Measurements from ENCODE around the gene SLC7A6.

SLC7A6 gene

DNA sequence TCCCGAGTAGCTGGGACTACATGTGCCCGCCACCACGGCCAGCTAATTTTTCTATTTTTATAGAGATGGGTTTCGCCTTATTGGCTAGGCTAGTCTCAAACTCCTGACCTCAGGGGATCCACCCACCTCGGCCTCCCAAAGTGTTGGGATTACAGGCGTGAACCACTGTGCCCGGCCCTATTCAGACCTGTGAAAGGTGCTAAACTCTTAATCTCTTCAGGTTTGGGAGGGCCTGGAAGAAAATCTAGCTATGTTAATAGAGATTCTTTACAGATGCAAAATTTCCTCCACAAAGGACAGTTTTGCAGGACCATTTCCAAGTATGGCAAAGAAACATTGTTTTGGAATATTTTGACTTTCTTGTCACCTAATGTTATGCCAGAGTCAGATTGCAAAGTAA is 22.2 kb upstream of the SLC7A6 start:
- Histone ChIP-seq H3K36me3 (ENCODE audit: control insufficient read depth, insufficient read depth, low read length) (no peaks in the 10 kb centered on the region; the same call in 1 of the 2 replicates), H3K27me3 (replicated peaks; ENCODE audit: control insufficient read depth, insufficient read depth, low read length) (no peaks in the 10 kb centered on the region), H3K4me3 (replicated peaks; ENCODE audit: low read depth, low read length) (no peak overlapping the region)
- DNase-seq (ENCODE audit: extremely low read depth, insufficient read length), result no peak
- TF ChIP-seq, protein P1, sequence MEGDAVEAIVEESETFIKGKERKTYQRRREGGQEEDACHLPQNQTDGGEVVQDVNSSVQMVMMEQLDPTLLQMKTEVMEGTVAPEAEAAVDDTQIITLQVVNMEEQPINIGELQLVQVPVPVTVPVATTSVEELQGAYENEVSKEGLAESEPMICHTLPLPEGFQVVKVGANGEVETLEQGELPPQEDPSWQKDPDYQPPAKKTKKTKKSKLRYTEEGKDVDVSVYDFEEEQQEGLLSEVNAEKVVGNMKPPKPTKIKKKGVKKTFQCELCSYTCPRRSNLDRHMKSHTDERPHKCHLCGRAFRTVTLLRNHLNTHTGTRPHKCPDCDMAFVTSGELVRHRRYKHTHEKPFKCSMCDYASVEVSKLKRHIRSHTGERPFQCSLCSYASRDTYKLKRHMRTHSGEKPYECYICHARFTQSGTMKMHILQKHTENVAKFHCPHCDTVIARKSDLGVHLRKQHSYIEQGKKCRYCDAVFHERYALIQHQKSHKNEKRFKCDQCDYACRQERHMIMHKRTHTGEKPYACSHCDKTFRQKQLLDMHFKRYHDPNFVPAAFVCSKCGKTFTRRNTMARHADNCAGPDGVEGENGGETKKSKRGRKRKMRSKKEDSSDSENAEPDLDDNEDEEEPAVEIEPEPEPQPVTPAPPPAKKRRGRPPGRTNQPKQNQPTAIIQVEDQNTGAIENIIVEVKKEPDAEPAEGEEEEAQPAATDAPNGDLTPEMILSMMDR (IDR thresholded peaks at IDR 0.05; ENCODE audit: insufficient read depth, low read length, poor library complexity, severe bottlenecking), result no peak

DNA sequence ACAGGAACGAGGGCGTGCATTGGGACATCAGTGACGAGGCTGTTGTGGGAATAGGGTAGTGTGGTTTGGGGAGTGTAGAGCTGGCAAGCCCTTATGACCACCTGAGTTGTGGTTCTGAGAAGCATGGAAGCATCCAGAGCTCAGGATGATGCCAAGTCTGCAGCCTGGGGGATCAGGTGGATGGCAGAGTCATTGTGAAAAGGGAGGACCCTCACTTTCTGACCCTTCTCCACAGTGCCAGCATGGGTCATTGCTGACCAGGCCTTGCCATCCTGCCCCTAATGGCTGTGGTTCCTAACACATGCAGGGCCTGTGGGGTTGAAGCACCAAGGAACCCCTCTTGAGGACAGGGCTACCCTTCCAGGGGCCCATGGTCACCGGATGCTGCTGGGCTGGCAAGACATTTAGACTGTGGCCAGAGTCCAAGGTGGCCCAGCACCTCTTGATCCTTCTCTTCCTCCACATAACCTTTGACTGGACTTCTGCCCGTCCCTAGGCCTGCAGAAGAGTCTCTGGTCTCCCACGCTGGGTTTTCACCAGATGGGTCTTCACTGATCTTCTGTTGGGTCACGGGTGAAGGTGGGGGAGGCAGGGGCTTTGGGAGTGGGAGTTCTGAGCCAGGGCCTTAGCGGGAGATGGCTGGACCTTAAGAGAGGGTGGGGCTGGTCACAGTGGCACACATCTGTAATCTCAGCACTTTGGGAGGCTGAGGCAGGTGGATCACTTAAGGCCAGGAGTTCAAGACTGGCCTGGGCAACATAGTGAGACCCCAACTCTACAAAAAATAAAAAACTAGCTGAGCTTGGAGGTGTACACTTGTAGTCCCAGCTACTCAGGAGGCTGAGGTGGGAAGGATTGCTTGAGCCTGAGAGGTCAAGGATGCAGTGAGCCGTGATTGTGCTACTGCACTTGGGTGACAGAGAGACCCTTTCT is 21.1 kb upstream of the SLC7A6 start:
- Histone ChIP-seq H3K36me3 (ENCODE audit: control insufficient read depth, insufficient read depth, low read length) (no peaks in the 10 kb centered on the region; the same call in 1 of the 2 replicates), H3K27me3 (replicated peaks; ENCODE audit: control insufficient read depth, insufficient read depth, low read length) (no peaks in the 10 kb centered on the region), H3K4me3 (replicated peaks; ENCODE audit: low read depth, low read length) (no peak overlapping the region)
- TF ChIP-seq, protein P1 (IDR thresholded peaks at IDR 0.05; ENCODE audit: insufficient read depth, low read length, poor library complexity, severe bottlenecking), result no peak
- no peak for DNase-seq (ENCODE audit: extremely low read depth, insufficient read length)

DNA sequence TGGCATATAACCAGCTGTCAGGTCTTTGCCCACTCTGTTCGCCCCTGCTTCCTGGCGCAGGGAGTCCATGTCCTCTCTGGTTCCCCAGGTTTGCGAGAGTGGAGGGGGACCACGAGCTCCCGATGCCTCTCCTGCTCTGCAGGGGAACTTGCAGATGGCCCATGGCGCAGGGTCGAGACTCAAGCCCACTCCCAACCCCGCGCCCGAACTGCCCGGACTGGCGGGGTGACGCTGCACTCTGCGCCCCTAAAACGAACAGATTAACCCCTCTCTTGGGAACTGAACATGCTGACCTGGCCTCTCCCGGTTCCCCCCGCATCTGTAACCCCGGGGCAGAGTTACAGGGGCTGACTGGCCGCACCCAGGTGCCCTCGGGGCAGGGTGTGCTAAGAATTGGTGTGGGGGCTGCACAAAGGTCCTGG is 19.8 kb upstream of the SLC7A6 start:
- TF ChIP-seq, protein P1 (IDR thresholded peaks at IDR 0.05; ENCODE audit: insufficient read depth, low read length, poor library complexity, severe bottlenecking), result no peak
- Histone ChIP-seq H3K27me3 (replicated peaks; ENCODE audit: control insufficient read depth, insufficient read depth, low read length) (no peaks in the 10 kb centered on the region), H3K36me3 (ENCODE audit: control insufficient read depth, insufficient read depth, low read length) (no peaks in the 10 kb centered on the region; the same call in none of the 2 replicates), H3K4me3 (replicated peaks; ENCODE audit: low read depth, low read length) (peak overlapping the region; percentile 93)
- DNase-seq (ENCODE audit: extremely low read depth, insufficient read length), result no peak

DNA sequence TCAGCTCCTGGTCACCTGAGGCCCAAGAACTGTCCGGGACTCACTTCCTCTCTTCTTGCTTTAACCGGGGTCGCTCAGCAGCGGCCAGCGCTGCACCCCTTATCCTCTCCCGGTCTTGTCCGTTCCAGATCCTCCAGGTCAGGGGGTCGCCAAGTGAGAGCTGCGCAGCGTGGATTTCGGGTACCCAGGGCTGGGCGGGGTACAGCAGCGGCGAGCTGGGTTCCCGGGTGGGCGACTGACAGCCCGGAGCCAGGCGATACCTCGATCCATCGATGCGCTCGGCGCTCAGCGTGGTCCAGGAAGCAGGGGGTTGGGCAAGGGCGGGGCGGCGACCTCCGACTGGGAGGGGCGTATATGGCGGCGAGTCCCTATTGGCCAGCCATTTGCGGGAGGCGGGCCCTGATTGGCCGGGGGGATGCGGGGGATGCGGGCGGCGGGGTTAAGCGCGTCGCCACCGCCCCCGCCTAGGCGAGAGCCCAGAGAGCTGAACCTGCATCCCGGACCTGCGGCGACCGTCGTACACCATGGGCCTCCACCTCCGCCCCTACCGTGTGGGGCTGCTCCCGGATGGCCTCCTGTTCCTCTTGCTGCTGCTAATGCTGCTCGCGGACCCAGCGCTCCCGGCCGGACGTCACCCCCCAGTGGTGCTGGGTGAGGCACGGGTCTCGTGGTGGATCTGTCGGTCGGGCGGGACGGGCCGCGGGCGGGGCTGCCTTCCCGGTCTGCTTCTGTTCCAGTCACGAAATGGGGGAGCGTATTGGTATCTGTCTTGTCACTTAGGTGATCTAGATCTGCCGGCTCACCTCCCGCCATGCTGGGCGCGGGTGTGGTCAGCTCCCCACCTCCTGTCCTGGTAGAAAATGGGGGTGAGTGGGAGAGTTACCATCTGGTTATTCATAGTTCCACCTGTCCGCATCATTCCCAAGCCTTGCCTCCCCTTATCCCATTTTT is 19.1 kb upstream of the SLC7A6 start, which contains the start of gene PLA2G15:
PLA2G15 (plus strand) TSS at position 471 of the 951 bp plus-strand sequence; CDS start at position 525, 54 bp downstream.
- H3K27me3 ChIP-seq (replicated peaks; ENCODE audit: control insufficient read depth, insufficient read depth, low read length), result no peaks in the 10 kb centered on the region
- no peaks in the 10 kb centered on the region; the same call in none of the 2 replicates for H3K36me3 ChIP-seq (ENCODE audit: control insufficient read depth, insufficient read depth, low read length)
- peak within 1 kb of the TSS; percentile 93 for H3K4me3 ChIP-seq (replicated peaks; ENCODE audit: low read depth, low read length)
- peak; percentile 96 for DNase-seq (ENCODE audit: extremely low read depth, insufficient read length)
- TF ChIP-seq, protein P1 (IDR thresholded peaks at IDR 0.05; ENCODE audit: insufficient read depth, low read length, poor library complexity, severe bottlenecking), result no peak

DNA sequence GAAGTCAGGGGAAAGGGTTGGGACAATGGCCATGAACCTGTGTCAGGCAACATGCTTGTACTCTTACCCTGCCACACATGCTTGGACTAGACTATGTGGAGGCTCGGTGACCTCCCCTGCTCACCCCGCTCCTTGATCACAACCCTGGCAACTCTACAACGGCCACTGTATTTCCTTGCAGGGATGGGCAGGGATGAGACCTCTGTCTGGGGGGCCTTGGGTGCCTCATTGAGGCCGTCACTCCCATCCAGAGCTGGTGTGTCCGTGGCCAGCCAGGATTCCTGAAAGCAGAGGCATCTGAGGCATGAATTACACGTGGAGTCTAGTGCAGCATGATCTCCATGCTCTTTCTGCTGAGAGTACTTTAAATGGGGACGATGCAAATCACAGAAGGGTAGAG is 18.2 kb upstream of the SLC7A6 start:
- Histone ChIP-seq H3K27me3 (replicated peaks; ENCODE audit: control insufficient read depth, insufficient read depth, low read length) (no peaks in the 10 kb centered on the region), H3K36me3 (ENCODE audit: control insufficient read depth, insufficient read depth, low read length) (no peaks in the 10 kb centered on the region; the same call in none of the 2 replicates), H3K4me3 (replicated peaks; ENCODE audit: low read depth, low read length) (peak overlapping the region; percentile 93)
- DNase-seq (ENCODE audit: extremely low read depth, insufficient read length), result no peak
- TF ChIP-seq, protein P1 (IDR thresholded peaks at IDR 0.05; ENCODE audit: insufficient read depth, low read length, poor library complexity, severe bottlenecking), result no peak

Data from GM06990 (cell line).